Naive thymus-derived CD8-positive, alpha-beta T cell (primary cell): ENCODE data around the gene FADS2. TPM values are rescaled to one million over a fixed set of nuclear protein-coding genes. Genes with fewer than 3 reads are reported as not detected.

ENCODE experiments used
- ATAC-seq, 2 donors: fragments of 150-1000 bp; cut with Tn5 transposase in 1 of 2; sonication (Bioruptor Pico), chemical (Tn5 transposase) in 1 of 2; 1 replicate in 1 of 2; 2 replicates in 1 of 2; pipeline ENCODE4 v1.10.0; 2021; ENCODE audit warnings: mild to moderate bottlenecking in 2 of 2, moderate library complexity in 2 of 2
- POLR2A ChIA-PET: fragments of 350-600 bp; sonication (Branson Sonifier 250); formaldehyde crosslinking; loops from one replicate; lab custom pipeline; 2021; ENCODE audit warnings: antibody characterized with exemption; lab: Charles Lee
- DNase-seq, 10 donors: peaks; one replicate each; pipeline versions ENCODE4 v3.0.0 to v3.0.0-alpha.2; 2020 to 2022
- H3K27ac Mint-ChIP-seq, 10 donors: one replicate each; pipeline ENCODE4 v1.8.0; 2020 to 2022; ENCODE audit warnings: mild to moderate bottlenecking in 10 of 10, mixed read lengths in 10 of 10, moderate library complexity in 4 of 10, inconsistent platforms in 1 of 10
- H3K27me3 Mint-ChIP-seq, 5 donors: one replicate each; pipeline ENCODE4 v1.8.0; 2021 to 2022; ENCODE audit warnings: mixed read lengths in 5 of 5
- H3K36me3 Mint-ChIP-seq, 3 donors: one replicate each; pipeline ENCODE4 v1.8.0; 2020 to 2022; ENCODE audit warnings: mixed read lengths in 3 of 3, mild to moderate bottlenecking in 2 of 3, inconsistent platforms in 1 of 3
- H3K4me1 Mint-ChIP-seq, 4 donors: one replicate each; pipeline ENCODE4 v1.8.0; 2021 to 2022; ENCODE audit warnings: mixed read lengths in 4 of 4
- H3K4me3 Mint-ChIP-seq, 10 donors: one replicate each; pipeline ENCODE4 v1.8.0; 2020 to 2022; ENCODE audit warnings: mild to moderate bottlenecking in 10 of 10, mixed read lengths in 10 of 10, moderate library complexity in 6 of 10, inconsistent platforms in 1 of 10
- H3K9me3 Mint-ChIP-seq, 9 donors: one replicate each; pipeline ENCODE4 v1.8.0; 2020 to 2022; ENCODE audit warnings: mixed read lengths in 9 of 9, mild to moderate bottlenecking in 3 of 9, inconsistent platforms in 1 of 9, moderate library complexity in 1 of 9
- polyA plus RNA-seq, 3 donors: library from polyadenylated mRNA; unstranded; fragments of 300-500 nt; fragmentation: Illumina TruSeq; gene quantifications; one replicate each; pipeline ENCODE4 v1.2.3, GENCODE V29; 2021
- total RNA-seq, 8 experiments: library from RNA in 2 of 8; stranded (reverse) in 2 of 8; gene quantifications; one replicate each; pipeline ENCODE4 v1.2.3 and lab custom pipeline; 2021 to 2026

The FADS2 gene
- total and polyA plus RNA-seq, 5 experiments from 2014 or later = 0.06 to 9.6 (median 4.2) TPM; not detected in 2

- POLR2A ChIA-PET = no interaction called here
- Mint-ChIP-seq H3K27me3 (peaks cover 0 to 13% (median 0%) of the 10 kb centered on the region in 5 donors), H3K4me1 (peaks cover 2 to 9% (median 7%) of the 10 kb centered on the region in 4 donors), H3K4me3 (no peak overlapping the region), H3K9me3 (no peaks in the 10 kb centered on the region), H3K27ac (no peak overlapping the region), H3K36me3 (no peaks in the 10 kb centered on the region)
- DNase-seq (no peak), ATAC-seq (no peak)
These were observed 40.7 kb downstream of the FADS2 start for GRCh38 chr11:61868571-61869428.

GRCh38 chr11:61869429-61869707 lies 41.3 kb downstream of the FADS2 start:
- peaks cover 0 to 13% (median 0%) of the 10 kb centered on the region in 5 donors for H3K27me3 Mint-ChIP-seq
- no peaks in the 10 kb centered on the region for H3K36me3 Mint-ChIP-seq
- peak overlapping the region in 1 of 10 donors; percentile 47 for H3K27ac Mint-ChIP-seq
- ATAC-seq (no peak), DNase-seq (no peak)
- H3K4me1 Mint-ChIP-seq = peaks cover 2 to 9% (median 7%) of the 10 kb centered on the region in 4 donors
- POLR2A ChIA-PET = no interaction called here
- no peaks in the 10 kb centered on the region for H3K9me3 Mint-ChIP-seq
- H3K4me3 Mint-ChIP-seq = no peak overlapping the region

- Mint-ChIP-seq H3K36me3 (no peaks in the 10 kb centered on the region), H3K4me3 (no peak overlapping the region), H3K27ac (peak overlapping the region in 1 of 10 donors; percentile 47), H3K27me3 (peaks cover 0 to 13% (median 0%) of the 10 kb centered on the region in 5 donors), H3K4me1 (peaks cover 2 to 9% (median 7%) of the 10 kb centered on the region in 4 donors), H3K9me3 (no peaks in the 10 kb centered on the region)
- DNase-seq (no peak), ATAC-seq (no peak)
- POLR2A ChIA-PET = no interaction called here
These were observed 41.8 kb downstream of the FADS2 start for GRCh38 chr11:61869708-61870451.

- POLR2A ChIA-PET = no interaction called here
- H3K4me3 Mint-ChIP-seq = peak overlapping the region in 3 of 10 donors; percentile 34 to 79 (median 68)
- ATAC-seq (no peak), DNase-seq (no peak)
- H3K4me1 Mint-ChIP-seq = peaks cover 2 to 9% (median 7%) of the 10 kb centered on the region in 4 donors
- H3K27ac Mint-ChIP-seq = no peak overlapping the region
- no peaks in the 10 kb centered on the region for H3K9me3 Mint-ChIP-seq
- no peaks in the 10 kb centered on the region for H3K36me3 Mint-ChIP-seq
- H3K27me3 Mint-ChIP-seq = peaks cover 0 to 13% (median 0%) of the 10 kb centered on the region in 5 donors
These were observed 42.5 kb downstream of the FADS2 start for GRCh38 chr11:61870541-61871031.

- no peaks in the 10 kb centered on the region for H3K9me3 Mint-ChIP-seq
- H3K36me3 Mint-ChIP-seq = no peaks in the 10 kb centered on the region
- H3K27me3 Mint-ChIP-seq = peaks cover 0 to 13% (median 0%) of the 10 kb centered on the region in 5 donors
- ATAC-seq (peak; percentile 97 to 98), DNase-seq (peak; percentile 29 to 74 (median 56))
- H3K4me3 Mint-ChIP-seq = peak overlapping the region; percentile 54 to 79 (median 70)
- H3K4me1 Mint-ChIP-seq = peaks cover 2 to 9% (median 7%) of the 10 kb centered on the region in 4 donors
- peak overlapping the region in 1 of 10 donors; percentile 72 for H3K27ac Mint-ChIP-seq
- POLR2A ChIA-PET = no interaction called here
These were observed 43.1 kb downstream of the FADS2 start for GRCh38 chr11:61871158-61871597.

- DNase-seq (no peak), ATAC-seq (no peak)
- Mint-ChIP-seq H3K4me1 (peaks cover 2 to 9% (median 7%) of the 10 kb centered on the region in 4 donors), H3K9me3 (no peaks in the 10 kb centered on the region), H3K4me3 (no peak overlapping the region), H3K27me3 (peaks cover 0 to 16% (median 0%) of the 10 kb centered on the region in 5 donors), H3K36me3 (no peaks in the 10 kb centered on the region), H3K27ac (no peak overlapping the region)
- POLR2A ChIA-PET = no interaction called here
These were observed 45.0 kb downstream of the FADS2 start for GRCh38 chr11:61872935-61873565.

- no peaks in the 10 kb centered on the region for H3K9me3 Mint-ChIP-seq
- H3K4me3 Mint-ChIP-seq = no peak overlapping the region
- peaks cover 2 to 9% (median 7%) of the 10 kb centered on the region in 4 donors for H3K4me1 Mint-ChIP-seq
- peaks cover 0 to 16% (median 0%) of the 10 kb centered on the region in 5 donors for H3K27me3 Mint-ChIP-seq
- H3K36me3 Mint-ChIP-seq = no peaks in the 10 kb centered on the region
- ATAC-seq (no peak), DNase-seq (no peak)
- H3K27ac Mint-ChIP-seq = no peak overlapping the region
- POLR2A ChIA-PET = no interaction called here
These were observed 45.7 kb downstream of the FADS2 start for GRCh38 chr11:61873588-61874376.

GRCh38 chr11:61874377-61874809 lies 46.3 kb downstream of the FADS2 start:
- H3K4me3 Mint-ChIP-seq = no peak overlapping the region
- no peak for DNase-seq
- H3K4me1 Mint-ChIP-seq = peaks cover 2 to 9% (median 7%) of the 10 kb centered on the region in 4 donors
- POLR2A ChIA-PET = no interaction called here
- no peaks in the 10 kb centered on the region for H3K9me3 Mint-ChIP-seq
- no peak for ATAC-seq
- no peaks in the 10 kb centered on the region for H3K36me3 Mint-ChIP-seq
- H3K27me3 Mint-ChIP-seq = peaks cover 0 to 16% (median 0%) of the 10 kb centered on the region in 5 donors
- H3K27ac Mint-ChIP-seq = no peak overlapping the region

- peaks cover 0 to 13% (median 0%) of the 10 kb centered on the region in 5 donors for H3K27me3 Mint-ChIP-seq
- POLR2A ChIA-PET = interaction anchor here (0.9 kb wide), 1 partner anchor 17 kb away, joined by 6 read pairs; the partner anchor contains the start of gene FADS3
- no peak overlapping the region for H3K27ac Mint-ChIP-seq
- no peaks in the 10 kb centered on the region for H3K9me3 Mint-ChIP-seq
- peaks cover 2 to 9% (median 7%) of the 10 kb centered on the region in 4 donors for H3K4me1 Mint-ChIP-seq
- DNase-seq (no peak), ATAC-seq (no peak)
- no peaks in the 10 kb centered on the region for H3K36me3 Mint-ChIP-seq
- H3K4me3 Mint-ChIP-seq = no peak overlapping the region
These were observed 46.8 kb downstream of the FADS2 start for GRCh38 chr11:61874853-61875252.

- no peaks in the 10 kb centered on the region for H3K36me3 Mint-ChIP-seq
- H3K4me3 Mint-ChIP-seq = no peak overlapping the region
- peaks cover 0 to 12% (median 0%) of the 10 kb centered on the region in 5 donors for H3K27me3 Mint-ChIP-seq
- H3K27ac Mint-ChIP-seq = no peak overlapping the region
- ATAC-seq = no peak
- POLR2A ChIA-PET = interaction anchor here (0.7 to 0.9 kb wide), 2 partner anchors 16 to 88 kb away, joined by 6 read pairs; partner anchors contain the start of gene FADS3
- peaks cover 2 to 15% (median 7%) of the 10 kb centered on the region in 4 donors for H3K4me1 Mint-ChIP-seq
- no peak for DNase-seq
- no peaks in the 10 kb centered on the region for H3K9me3 Mint-ChIP-seq
These were observed 47.6 kb downstream of the FADS2 start for GRCh38 chr11:61875698-61876097.

- ATAC-seq (no peak), DNase-seq (no peak)
- Mint-ChIP-seq H3K36me3 (no peaks in the 10 kb centered on the region), H3K9me3 (no peaks in the 10 kb centered on the region), H3K4me3 (no peak overlapping the region), H3K27me3 (peaks cover 0 to 8% (median 0%) of the 10 kb centered on the region in 5 donors), H3K4me1 (peaks cover 0 to 22% (median 0%) of the 10 kb centered on the region in 4 donors), H3K27ac (no peak overlapping the region)
- POLR2A ChIA-PET = no interaction called here
These were observed 51.1 kb downstream of the FADS2 start for GRCh38 chr11:61879152-61879551.
